Measurements from ENCODE around the gene HYKK. TPM values are rescaled to one million over a fixed set of nuclear protein-coding genes. Genes with fewer than 3 reads are reported as not detected.
A peak's percentile ranks its signal among the peaks of the same experiment; 100 is the strongest.

Gene HYKK
- total RNA-seq, 3 donors from 2014 or later (not counting 1 experiment from before 2014, with no cell fraction given), result 0.32 TPM; not detected in 2

DNA sequence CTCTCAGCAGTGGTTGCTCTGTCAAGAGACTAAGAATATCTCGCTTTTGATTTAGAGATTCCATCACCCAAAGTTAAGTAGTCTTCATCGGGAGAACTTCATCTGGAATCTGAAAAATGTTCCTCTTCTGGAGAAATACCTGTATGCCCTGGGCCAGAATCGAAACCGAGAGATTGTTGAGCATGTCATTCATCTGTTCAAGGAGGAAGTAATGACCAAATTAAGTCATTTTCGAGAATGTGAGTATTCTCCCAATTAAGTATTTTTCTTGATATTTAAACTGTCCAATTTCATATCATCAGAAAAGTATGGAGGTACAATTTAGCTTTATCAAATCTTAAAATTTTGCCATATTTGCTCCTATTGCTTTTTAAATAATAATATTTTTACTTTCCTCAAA lies 19.9 kb downstream of the HYKK start:
- no peaks in the 10 kb centered on the region for H3K9me3 Mint-ChIP-seq
- intact Hi-C loops (cut with micrococcal nuclease), result no loop called here
- 80% methylated on average over 4 of the region's 5 CpGs for WGBS (ENCODE audit: insufficient coverage)

DNA sequence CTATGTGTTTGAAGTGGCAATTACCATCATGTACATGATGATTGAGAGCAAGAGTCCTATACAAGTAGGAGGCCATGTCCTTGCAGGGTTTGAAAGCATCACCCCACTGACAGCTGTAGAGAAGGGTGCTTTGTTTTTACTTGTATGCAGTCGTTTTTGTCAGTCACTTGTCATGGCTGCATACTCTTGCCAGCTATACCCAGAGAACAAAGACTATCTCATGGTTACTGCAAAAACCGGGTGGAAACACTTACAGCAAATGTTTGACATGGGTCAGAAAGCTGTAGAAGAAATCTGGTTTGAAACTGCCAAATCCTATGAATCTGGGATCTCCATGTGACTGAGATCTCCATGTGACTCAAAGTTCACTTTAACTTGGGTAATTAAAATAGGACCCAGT lies 26.0 kb downstream of the HYKK start:
- H3K27ac Mint-ChIP-seq, result no peak overlapping the region
- no peaks in the 10 kb centered on the region for H3K27me3 ChIP-seq (ENCODE audit: control insufficient read depth, insufficient read depth, low read length)

More for the DNA sequence above, 19.9 kb downstream of the HYKK start:
- H3K4me3 Mint-ChIP-seq, result no peak overlapping the region
- no peaks in the 10 kb centered on the region for H3K4me1 Mint-ChIP-seq
- H3K27me3 Mint-ChIP-seq (ENCODE audit: low read depth in 2 of 2), result peaks cover 0 to 5% of the 10 kb centered on the region in 2 donors
- no peak overlapping the region for H3K27ac Mint-ChIP-seq
- TF ChIP-seq, protein P1, sequence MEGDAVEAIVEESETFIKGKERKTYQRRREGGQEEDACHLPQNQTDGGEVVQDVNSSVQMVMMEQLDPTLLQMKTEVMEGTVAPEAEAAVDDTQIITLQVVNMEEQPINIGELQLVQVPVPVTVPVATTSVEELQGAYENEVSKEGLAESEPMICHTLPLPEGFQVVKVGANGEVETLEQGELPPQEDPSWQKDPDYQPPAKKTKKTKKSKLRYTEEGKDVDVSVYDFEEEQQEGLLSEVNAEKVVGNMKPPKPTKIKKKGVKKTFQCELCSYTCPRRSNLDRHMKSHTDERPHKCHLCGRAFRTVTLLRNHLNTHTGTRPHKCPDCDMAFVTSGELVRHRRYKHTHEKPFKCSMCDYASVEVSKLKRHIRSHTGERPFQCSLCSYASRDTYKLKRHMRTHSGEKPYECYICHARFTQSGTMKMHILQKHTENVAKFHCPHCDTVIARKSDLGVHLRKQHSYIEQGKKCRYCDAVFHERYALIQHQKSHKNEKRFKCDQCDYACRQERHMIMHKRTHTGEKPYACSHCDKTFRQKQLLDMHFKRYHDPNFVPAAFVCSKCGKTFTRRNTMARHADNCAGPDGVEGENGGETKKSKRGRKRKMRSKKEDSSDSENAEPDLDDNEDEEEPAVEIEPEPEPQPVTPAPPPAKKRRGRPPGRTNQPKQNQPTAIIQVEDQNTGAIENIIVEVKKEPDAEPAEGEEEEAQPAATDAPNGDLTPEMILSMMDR (IDR thresholded peaks at IDR 0.05), result no peak
- no peaks in the 10 kb centered on the region for H3K4me1 ChIP-seq (ENCODE audit: control insufficient read depth, insufficient read depth, low read length)
- no peaks in the 10 kb centered on the region for H3K36me3 Mint-ChIP-seq
- H3K9me3 ChIP-seq (ENCODE audit: control insufficient read depth, insufficient read depth, low read length), result no peaks in the 10 kb centered on the region
- H3K36me3 ChIP-seq (ENCODE audit: control insufficient read depth, insufficient read depth, low read length), result no peaks in the 10 kb centered on the region
- H3K27me3 ChIP-seq (ENCODE audit: control insufficient read depth, insufficient read depth, low read length), result no peaks in the 10 kb centered on the region
- ATAC-seq, result no peak
- no peak overlapping the region for H3K27ac ChIP-seq (ENCODE audit: low read length)
- no peak overlapping the region for H3K4me3 ChIP-seq (ENCODE audit: low read length)
- DNase-seq, result no peak

DNA sequence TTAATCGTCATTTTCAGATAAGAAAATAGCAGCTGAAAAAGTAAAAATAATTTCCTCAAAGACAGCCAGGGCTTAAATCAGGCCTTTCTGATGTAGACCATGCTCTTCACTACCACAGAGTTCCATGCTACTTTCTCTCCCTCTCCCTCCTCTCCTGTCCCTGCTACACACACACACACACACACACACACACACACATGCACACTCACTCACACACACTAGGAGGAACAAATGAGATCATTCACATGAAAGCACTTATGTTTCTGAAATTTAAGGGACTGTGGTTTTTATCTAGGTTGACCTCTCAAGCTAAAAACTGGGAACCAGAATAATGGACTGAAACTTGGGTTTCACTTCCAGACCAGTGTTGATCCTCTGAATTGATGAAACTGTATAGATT lies 28.8 kb downstream of the HYKK start:
- intact Hi-C loops (cut with micrococcal nuclease), result no loop called here
- no peak overlapping the region for H3K27ac Mint-ChIP-seq
- TF ChIP-seq, protein P1 (IDR thresholded peaks at IDR 0.05), result no peak
- no peaks in the 10 kb centered on the region for H3K9me3 ChIP-seq (ENCODE audit: control insufficient read depth, insufficient read depth, low read length)
- H3K4me3 Mint-ChIP-seq, result no peak overlapping the region
- peaks cover 11 to 12% of the 10 kb centered on the region in 2 donors for H3K4me1 Mint-ChIP-seq
- H3K27me3 Mint-ChIP-seq (ENCODE audit: low read depth in 2 of 2), result no peaks in the 10 kb centered on the region
- H3K9me3 Mint-ChIP-seq, result no peaks in the 10 kb centered on the region
- H3K4me3 ChIP-seq (ENCODE audit: low read length), result no peak overlapping the region
- H3K27me3 ChIP-seq (ENCODE audit: control insufficient read depth, insufficient read depth, low read length), result no peaks in the 10 kb centered on the region
- ATAC-seq (no peak), DNase-seq (no peak)
- 100% methylated on average over 1 of the region's 1 CpG for WGBS (ENCODE audit: insufficient coverage)
- H3K27ac ChIP-seq (ENCODE audit: low read length), result no peak overlapping the region
- H3K36me3 Mint-ChIP-seq, result no peaks in the 10 kb centered on the region
- H3K36me3 ChIP-seq (ENCODE audit: control insufficient read depth, insufficient read depth, low read length), result no peaks in the 10 kb centered on the region
- H3K4me1 ChIP-seq (ENCODE audit: control insufficient read depth, insufficient read depth, low read length), result peaks cover 11% of the 10 kb centered on the region

More for the DNA sequence above, 26.0 kb downstream of the HYKK start:
- TF ChIP-seq, protein P1 (IDR thresholded peaks at IDR 0.05), result no peak
- ATAC-seq (no peak), DNase-seq (no peak)
- 62% methylated on average over 2 of the region's 2 CpGs for whole genome bisulfite sequencing (ENCODE audit: insufficient coverage)
- H3K27ac ChIP-seq (ENCODE audit: low read length), result no peak overlapping the region
- H3K4me1 ChIP-seq (ENCODE audit: control insufficient read depth, insufficient read depth, low read length), result no peaks in the 10 kb centered on the region
- no peaks in the 10 kb centered on the region for H3K36me3 ChIP-seq (ENCODE audit: control insufficient read depth, insufficient read depth, low read length)
- intact Hi-C loops (cut with micrococcal nuclease), result no loop called here
- H3K36me3 Mint-ChIP-seq, result no peaks in the 10 kb centered on the region
- no peaks in the 10 kb centered on the region for H3K9me3 Mint-ChIP-seq
- H3K4me3 ChIP-seq (ENCODE audit: low read length), result no peak overlapping the region
- H3K4me1 Mint-ChIP-seq, result no peaks in the 10 kb centered on the region
- H3K27me3 Mint-ChIP-seq (ENCODE audit: low read depth in 2 of 2), result no peaks in the 10 kb centered on the region
- H3K9me3 ChIP-seq (ENCODE audit: control insufficient read depth, insufficient read depth, low read length), result no peaks in the 10 kb centered on the region
- no peak overlapping the region for H3K4me3 Mint-ChIP-seq

DNA sequence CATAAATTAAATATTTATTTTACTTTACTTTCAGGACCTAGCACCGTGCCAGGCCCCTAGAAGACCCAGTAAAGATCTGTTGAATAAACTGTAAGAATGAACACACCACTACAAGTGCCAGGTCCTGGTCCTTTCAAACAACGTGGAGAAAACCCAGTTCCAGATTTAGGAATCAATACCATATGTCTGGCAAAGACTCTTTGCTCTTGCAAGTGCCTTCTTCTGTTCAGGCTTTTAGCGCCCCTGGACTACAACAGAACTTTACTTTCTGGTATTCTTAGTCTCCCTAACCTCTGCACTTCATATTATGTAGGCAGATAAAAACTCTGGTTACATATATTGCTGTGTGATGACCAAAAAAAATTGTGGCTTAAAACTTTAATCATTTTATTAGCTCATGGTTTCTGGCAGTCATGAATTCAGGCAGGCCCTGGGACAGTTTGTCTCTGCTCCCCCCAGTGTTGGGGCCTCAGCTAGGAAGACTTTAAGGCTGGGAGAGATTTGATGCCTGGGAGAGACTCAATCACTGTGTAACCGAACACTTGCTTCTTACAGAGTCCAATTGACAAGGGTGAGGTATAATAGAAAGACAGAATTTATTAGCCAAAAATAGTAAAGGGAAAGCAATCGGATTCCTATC lies 30.0 kb downstream of the HYKK start:
- TF ChIP-seq, protein P1 (IDR thresholded peaks at IDR 0.05), result no peak
- WGBS (ENCODE audit: insufficient coverage), result 92% methylated on average over 5 of the region's 5 CpGs
- Histone ChIP-seq H3K36me3 (ENCODE audit: control insufficient read depth, insufficient read depth, low read length) (peaks cover 2% of the 10 kb centered on the region), H3K27ac (ENCODE audit: low read length) (no peak overlapping the region), H3K9me3 (ENCODE audit: control insufficient read depth, insufficient read depth, low read length) (no peaks in the 10 kb centered on the region), H3K27me3 (ENCODE audit: control insufficient read depth, insufficient read depth, low read length) (no peaks in the 10 kb centered on the region), H3K4me1 (ENCODE audit: control insufficient read depth, insufficient read depth, low read length) (peaks cover 15% of the 10 kb centered on the region), H3K4me3 (ENCODE audit: low read length) (no peak overlapping the region)
- Mint-ChIP-seq H3K27ac (peak overlapping the region; percentile 3 to 89), H3K4me3 (peak overlapping the region; percentile 60), H3K4me1 (peaks cover 24% of the 10 kb centered on the region in 2 donors), H3K36me3 (peaks cover 4% of the 10 kb centered on the region), H3K9me3 (no peaks in the 10 kb centered on the region), H3K27me3 (ENCODE audit: low read depth in 2 of 2) (no peaks in the 10 kb centered on the region)
- ATAC-seq (no peak), DNase-seq (no peak)
- intact Hi-C loops (cut with micrococcal nuclease), result no loop called here
